GM12891 (cell line): Measurements from ENCODE around the gene USP53.
"Not testable (repeated sequence)": the region's sequence is repeated elsewhere in the genome, so short reads cannot be mapped to it uniquely, and the experiment has no call there.

Experiments
- DNase-seq: peaks from one replicate; pipeline ENCODE4 v3.0.0; 2011; ENCODE audit warnings: low spot score; ENCODE audit not compliant: insufficient read length
- FAIRE-seq: peaks from 2 replicates; lab custom pipeline; 2011; peaks lifted over from hg19 to GRCh38; lab: Jason Lieb, UNC
- PAX5 ChIP-seq: IDR thresholded peaks from 2 replicates; pipeline ENCODE4 v1.6.1; 2011; ENCODE audit warnings: low read length, moderate library complexity, mild to moderate bottlenecking; ENCODE audit not compliant: insufficient read depth, severe bottlenecking
- POLR2A ChIP-seq: IDR thresholded peaks from 2 replicates; pipeline ENCODE4 v1.6.1; 2011; ENCODE audit warnings: low read depth, low read length, control low read depth
- POLR2AphosphoS5 ChIP-seq: IDR thresholded peaks from 2 replicates; pipeline ENCODE4 v1.6.1; 2011; ENCODE audit warnings: low read depth, low read length, control low read depth
- POU2F2 ChIP-seq: IDR thresholded peaks from 2 replicates; pipeline ENCODE4 v1.6.1; 2011; ENCODE audit warnings: low read depth, mild to moderate bottlenecking, control low read depth, low read length, moderate library complexity
- SPI1 ChIP-seq: IDR thresholded peaks from 2 replicates; pipeline ENCODE4 v1.6.1; 2011; ENCODE audit warnings: low read depth, low read length, control low read depth
- TAF1 ChIP-seq: IDR thresholded peaks from 2 replicates; pipeline ENCODE4 v1.6.1; 2011; ENCODE audit warnings: low read depth, low read length, control low read depth

Gene USP53

GRCh38 chr4:119240568-119240967 lies 28.1 kb downstream of the USP53 start:
- no peak for DNase-seq
- TF ChIP-seq POU2F2, result no peak
- TF ChIP-seq TAF1, result no peak
- TF ChIP-seq POLR2A, result no peak
- no peak for TF ChIP-seq PAX5
- no peak for TF ChIP-seq POLR2AphosphoS5
- TF ChIP-seq SPI1, result no peak
- no peak for FAIRE-seq

DNA sequence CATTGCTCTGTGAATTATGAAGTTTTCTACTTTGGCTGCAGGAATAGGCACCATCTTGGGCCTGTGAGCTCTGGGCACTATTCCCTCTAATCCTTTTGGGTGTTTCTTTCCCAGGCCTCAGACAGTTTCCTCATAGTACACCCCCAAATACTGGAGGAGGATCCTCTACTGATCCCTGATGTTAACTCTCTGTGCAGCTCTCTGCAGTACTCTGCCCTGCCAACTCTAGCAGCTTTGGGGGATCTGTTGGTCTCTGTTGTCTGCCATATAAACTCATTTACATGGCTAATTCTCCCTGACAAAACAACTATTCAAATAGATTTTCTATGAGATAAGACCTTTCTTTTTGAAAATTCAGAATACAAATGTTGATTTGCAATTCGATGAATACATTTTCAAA lies 29.9 kb downstream of the USP53 start:
- DNase-seq (no peak), FAIRE-seq (no peak)
- TF ChIP-seq SPI1 (no peak), PAX5 (no peak), POLR2AphosphoS5 (no peak), POU2F2 (no peak), TAF1 (no peak), POLR2A (no peak)

- no peak for TF ChIP-seq PAX5
- no peak for TF ChIP-seq TAF1
- no peak for TF ChIP-seq POU2F2
- no peak for TF ChIP-seq POLR2AphosphoS5
- no peak for TF ChIP-seq SPI1
- TF ChIP-seq POLR2A, result no peak
- no peak for DNase-seq
- FAIRE-seq, result no peak
Measured at GRCh38 chr4:119243868-119244267, 31.4 kb downstream of the USP53 start.

DNA sequence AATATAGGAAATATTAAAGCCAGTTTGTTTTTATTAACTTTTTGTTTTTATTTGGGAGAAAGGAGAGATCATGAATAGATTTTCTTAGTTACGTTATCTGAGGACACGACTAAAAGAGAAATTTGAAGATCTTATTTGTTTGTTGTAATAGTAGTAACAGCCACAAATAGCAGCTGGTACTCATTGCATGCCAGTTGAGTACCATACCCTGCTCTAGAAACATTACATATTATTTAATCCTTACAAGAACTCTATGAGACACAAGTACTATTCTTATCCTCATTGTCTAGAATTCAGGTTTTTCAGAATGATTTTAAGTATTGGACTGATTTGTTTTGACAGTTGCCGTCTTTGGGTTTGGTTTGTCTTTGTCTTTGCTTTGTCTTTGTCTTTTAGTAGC lies 31.8 kb downstream of the USP53 start:
- FAIRE-seq, result no peak
- DNase-seq, result no peak

GRCh38 chr4:119244832-119245231 lies 32.3 kb downstream of the USP53 start:
- peak; percentile 65; the same call in 1 of the 2 replicates for TF ChIP-seq SPI1
- TF ChIP-seq POLR2AphosphoS5, result no peak
- TF ChIP-seq POU2F2, result no peak
- no peak for TF ChIP-seq PAX5
- TF ChIP-seq POLR2A, result no peak
- TF ChIP-seq TAF1, result no peak
- FAIRE-seq (no peak), DNase-seq (no peak)

More for the DNA sequence above, 31.8 kb downstream of the USP53 start:
- TF ChIP-seq POLR2AphosphoS5, result no peak
- TF ChIP-seq TAF1, result no peak
- no peak for TF ChIP-seq SPI1
- no peak for TF ChIP-seq PAX5
- no peak for TF ChIP-seq POLR2A
- no peak for TF ChIP-seq POU2F2

GRCh38 chr4:119246177-119246733 lies 33.7 kb downstream of the USP53 start:
- FAIRE-seq (no peak), DNase-seq (no peak)
- TF ChIP-seq POLR2AphosphoS5 (no peak), PAX5 (no peak), POLR2A (no peak), POU2F2 (no peak), SPI1 (no peak), TAF1 (no peak)

- not testable (repeated sequence) for DNase-seq, FAIRE-seq
Measured at GRCh38 chr4:119251037-119251436, 38.5 kb downstream of the USP53 start.

- FAIRE-seq, DNase-seq: not testable (repeated sequence)
Measured at GRCh38 chr4:119255223-119255622, 42.7 kb downstream of the USP53 start.

DNA sequence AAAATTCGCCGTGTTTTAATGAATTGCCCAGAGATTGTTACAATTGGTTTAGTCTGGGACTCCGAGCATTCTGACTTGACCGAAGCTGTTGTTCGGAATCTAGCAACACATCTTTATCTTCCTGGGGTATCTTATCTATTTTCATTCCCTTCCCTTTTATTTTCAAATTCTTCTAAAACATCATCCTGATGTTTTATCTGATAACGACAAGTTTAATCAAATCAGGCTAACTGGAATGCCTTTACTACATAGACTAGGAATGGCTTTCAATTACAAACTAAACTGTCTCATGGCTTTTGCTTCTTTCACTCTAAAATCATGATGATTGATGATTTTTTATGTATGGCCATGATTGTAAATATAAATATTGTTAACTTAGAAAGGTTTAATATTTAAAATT lies 48.0 kb downstream of the USP53 start:
- no peak for FAIRE-seq
- no peak for TF ChIP-seq POU2F2
- no peak for DNase-seq

DNA sequence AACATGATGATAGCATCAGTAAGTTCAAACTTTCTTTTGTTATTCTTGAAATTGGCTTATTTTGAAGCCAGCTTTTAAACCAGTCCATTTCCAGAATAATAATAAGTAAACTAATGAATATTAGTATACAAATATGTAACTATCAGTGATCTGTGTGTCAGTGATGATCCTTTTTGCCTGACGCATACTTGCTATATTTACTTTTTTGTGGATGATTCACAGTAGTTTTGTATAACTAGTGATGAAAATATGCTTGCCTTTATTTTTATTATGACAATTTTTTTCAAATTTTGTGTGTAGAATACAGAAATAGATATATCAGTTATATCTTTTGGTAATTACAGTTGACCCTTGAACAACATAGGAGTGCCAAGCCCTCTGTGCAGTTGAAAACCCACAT lies 49.5 kb downstream of the USP53 start:
- FAIRE-seq (no peak), DNase-seq (no peak)
- no peak for TF ChIP-seq PAX5
- TF ChIP-seq SPI1, result no peak
- no peak for TF ChIP-seq POLR2AphosphoS5

- DNase-seq (no peak), FAIRE-seq (no peak)
- no peak for TF ChIP-seq POLR2A
- TF ChIP-seq POLR2AphosphoS5, result no peak
- no peak for TF ChIP-seq POU2F2
- TF ChIP-seq TAF1, result no peak
- no peak for TF ChIP-seq SPI1
- TF ChIP-seq PAX5, result no peak
Measured at GRCh38 chr4:119264743-119265142, 52.2 kb downstream of the USP53 start.
